Measurements from ENCODE around the gene FIBCD1.

The FIBCD1 gene, protein sequence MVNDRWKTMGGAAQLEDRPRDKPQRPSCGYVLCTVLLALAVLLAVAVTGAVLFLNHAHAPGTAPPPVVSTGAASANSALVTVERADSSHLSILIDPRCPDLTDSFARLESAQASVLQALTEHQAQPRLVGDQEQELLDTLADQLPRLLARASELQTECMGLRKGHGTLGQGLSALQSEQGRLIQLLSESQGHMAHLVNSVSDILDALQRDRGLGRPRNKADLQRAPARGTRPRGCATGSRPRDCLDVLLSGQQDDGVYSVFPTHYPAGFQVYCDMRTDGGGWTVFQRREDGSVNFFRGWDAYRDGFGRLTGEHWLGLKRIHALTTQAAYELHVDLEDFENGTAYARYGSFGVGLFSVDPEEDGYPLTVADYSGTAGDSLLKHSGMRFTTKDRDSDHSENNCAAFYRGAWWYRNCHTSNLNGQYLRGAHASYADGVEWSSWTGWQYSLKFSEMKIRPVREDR

DNA sequence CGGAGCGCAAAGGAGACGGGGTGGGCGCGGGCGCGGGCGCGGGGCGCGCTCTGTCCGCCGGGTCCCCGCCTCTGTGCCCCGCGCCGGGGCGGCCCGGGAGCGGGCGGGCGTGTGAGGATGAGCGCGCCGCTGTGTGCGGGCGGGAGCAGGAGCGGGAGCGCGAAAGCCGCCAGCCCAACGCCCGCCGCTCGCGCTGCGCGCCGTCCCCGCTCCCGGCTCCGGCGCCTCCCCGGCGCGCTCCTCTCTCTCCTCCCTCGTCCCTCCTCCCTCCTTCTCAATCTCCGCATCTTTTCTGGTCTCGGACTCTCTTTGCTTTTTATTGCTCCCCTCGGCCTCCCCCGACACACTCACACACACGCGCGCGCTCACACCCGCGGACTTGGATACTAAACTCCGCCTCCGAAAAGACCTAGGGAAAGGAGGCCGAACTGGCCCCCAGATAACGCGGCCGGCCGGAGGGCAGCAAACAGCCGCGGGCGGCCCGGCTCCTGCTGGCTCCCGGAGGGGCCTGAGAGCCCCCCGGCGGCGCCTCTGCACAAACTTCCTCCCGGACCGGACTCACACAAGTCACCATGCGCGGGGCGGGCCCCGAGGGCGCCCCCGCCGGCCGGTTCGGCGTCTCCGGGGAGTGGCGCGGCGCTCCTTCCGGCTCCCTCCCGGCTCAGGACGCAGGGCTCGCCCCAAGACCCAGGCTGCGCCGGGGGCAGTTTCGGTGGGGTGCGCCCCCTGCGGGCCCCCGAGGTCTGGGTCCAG lies at the start of gene FIBCD1:
Gene FIBCD1, minus strand, starts transcription at position 596 of the 753 bp plus-strand sequence. CDS start 640 bp downstream, outside the sequence.
- peak; percentile 41 for DNase-seq (ENCODE audit: low spot score)

GRCh38 chr9:130988400-130988747 lies 49.3 kb upstream of the FIBCD1 start:
- no peak for DNase-seq (ENCODE audit: low spot score)

DNA sequence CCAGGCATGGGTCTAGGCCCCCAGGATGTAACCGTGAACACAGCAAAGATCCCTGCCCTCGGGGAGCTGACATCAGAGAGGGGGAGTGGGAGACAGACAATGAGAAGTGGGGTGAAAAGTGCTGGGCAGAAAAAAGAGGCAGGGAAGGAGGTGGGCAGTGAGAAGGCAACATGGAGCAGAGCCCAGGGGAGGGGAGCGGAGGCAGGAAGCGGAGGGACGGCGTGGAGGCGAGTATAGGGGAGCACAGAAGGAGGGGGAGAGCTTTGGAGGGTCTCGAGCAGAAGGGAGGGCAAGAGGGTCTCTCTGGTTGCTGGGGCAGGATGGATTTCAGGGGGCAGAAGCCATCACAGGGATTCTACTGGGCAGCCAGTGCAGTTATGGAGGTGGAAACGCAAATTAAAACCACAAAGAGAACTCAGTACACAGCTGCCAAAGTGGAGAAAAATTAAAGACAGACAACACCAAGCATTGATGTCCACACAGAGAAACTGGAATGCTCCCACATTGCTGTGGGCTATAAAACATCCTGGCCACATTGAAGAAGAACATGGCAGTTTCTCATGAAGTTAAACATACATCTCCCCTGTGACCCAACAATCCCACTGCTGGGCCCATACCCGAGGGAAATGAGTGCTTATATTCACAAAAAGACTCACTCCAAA lies 48.8 kb upstream of the FIBCD1 start:
- DNase-seq (ENCODE audit: low spot score) = no peak

DNA sequence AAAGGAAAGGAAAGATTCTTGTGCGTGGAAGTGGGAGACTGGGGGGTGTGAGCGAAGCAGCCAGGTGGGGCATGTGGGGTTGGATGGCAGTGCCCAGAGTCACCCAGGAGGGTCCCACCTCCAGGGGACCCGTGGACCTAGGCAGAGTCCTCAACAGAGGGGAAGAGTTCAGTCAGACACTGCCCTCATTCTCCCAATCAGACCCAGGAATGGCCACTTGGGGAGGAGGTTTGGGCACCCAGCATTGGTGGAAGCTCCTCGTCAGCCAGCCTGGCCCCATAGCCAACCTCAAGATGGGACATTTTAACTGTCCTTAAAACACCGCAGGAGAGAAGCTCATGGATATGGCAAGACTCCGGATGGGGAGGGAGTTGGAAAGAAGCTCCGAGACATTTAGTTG lies 48.0 kb upstream of the FIBCD1 start:
- DNase-seq (ENCODE audit: low spot score) = no peak

DNA sequence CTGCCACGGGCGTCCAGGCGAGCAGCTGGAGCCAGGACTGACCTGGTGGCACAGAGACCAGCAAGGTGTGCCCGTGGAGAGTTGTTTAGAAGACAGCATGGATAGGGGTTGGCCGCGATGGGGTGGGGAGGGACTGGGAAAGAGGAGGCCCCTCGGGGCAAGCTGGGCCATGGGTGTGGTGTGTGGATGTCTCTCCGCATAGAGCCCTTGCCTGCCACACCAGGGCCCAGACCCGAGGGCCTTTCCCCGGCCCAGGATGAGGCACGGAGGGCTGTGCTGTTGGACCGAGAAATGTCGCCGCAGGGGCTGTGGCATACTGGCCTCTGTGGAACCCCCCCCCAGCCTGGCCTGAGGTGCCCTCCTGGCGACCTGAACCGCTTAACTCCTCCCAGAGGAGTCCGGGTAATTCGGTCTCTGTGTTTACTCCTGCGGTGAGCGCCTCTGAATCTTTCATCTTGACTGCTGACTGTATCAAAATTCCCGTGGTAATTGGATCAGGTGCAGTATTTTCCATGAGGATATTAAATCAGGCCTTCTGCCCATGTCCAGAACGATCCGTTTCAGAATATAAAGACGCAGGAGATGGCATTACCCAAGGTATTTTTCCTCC lies 47.4 kb upstream of the FIBCD1 start:
- no peak for DNase-seq (ENCODE audit: low spot score)

- DNase-seq (ENCODE audit: low spot score) = no peak
These were observed 46.6 kb upstream of the FIBCD1 start for GRCh38 chr9:130985606-130986162.

DNA sequence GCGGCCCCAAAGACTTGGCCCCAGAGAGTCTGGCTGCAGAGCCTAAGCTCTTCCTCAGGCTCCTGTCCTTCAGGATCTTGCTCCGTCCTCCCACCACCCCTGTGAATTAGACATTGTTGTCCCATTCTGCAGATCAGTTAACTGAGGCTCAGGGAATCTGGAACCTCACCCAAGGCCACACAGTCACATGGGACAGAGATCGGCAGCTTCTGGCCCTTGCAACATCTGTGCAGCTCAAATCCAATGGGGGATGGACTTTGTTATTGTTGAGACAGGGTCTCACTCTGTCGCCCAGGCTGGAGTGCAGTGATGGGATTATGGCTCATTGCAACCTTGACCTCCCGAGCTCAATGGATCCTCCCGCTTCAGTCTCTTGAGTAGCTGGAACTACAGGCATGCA lies 46.0 kb upstream of the FIBCD1 start:
- no peak for DNase-seq (ENCODE audit: low spot score)

GRCh38 chr9:130984521-130984920 lies 45.5 kb upstream of the FIBCD1 start:
- DNase-seq (ENCODE audit: low spot score) = no peak

GRCh38 chr9:130983970-130984369 lies 44.9 kb upstream of the FIBCD1 start:
- DNase-seq (ENCODE audit: low spot score) = no peak

DNA sequence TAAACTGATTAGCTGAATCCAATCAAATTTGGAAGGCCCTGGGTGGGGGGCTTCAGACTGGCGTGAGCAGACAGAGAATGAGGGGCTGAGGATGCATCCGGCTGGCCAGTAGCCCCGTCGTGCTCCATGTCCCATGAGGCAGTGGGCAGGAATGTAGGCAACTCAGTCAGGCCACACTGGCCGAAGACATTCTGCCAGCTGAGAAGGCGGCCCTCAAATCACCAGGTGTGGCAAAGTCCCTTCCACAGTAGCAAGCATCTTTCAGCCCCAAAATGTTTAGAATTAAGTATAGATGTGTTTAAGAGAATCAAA lies 44.3 kb upstream of the FIBCD1 start:
- no peak for DNase-seq (ENCODE audit: low spot score)

DNA sequence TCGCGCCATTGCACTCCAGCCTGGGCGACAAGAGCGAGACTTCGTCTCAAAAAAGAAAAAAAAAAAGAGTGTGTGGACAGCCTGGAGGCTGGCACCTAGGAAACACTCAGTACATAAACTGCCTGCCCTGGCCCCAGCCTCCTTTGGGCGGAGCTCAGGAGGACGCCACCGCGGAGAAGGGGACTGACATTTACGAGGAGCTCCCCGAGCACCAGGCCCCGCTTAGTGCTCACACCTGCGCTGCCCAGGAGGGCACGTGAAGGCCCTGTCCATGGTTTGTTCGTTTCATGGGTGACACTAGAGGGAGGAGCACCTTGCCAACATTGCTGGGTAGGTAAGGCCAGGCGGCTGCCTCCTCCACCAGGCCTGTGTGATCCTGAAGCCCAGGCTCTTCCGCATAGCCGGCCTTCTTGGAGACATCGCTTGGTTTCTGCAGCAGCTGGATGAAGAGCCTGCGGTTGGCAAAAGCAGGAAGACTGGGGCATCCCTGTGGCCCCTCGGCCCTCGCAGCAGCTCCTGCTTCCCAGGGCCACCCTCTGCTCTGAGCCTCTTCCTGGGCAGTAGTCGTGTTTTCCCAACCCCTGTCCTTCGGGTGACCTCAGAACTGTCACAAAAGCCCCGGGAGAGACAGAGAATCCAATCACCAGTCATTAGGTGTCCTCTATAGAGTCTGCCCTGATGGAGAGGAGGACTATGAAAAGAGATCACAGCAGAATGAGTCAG lies 43.8 kb upstream of the FIBCD1 start:
- no peak for DNase-seq (ENCODE audit: low spot score)

GRCh38 chr9:130981756-130982137 lies 42.7 kb upstream of the FIBCD1 start:
- no peak for DNase-seq (ENCODE audit: low spot score)

- no peak for DNase-seq (ENCODE audit: low spot score)
These were observed 42.1 kb upstream of the FIBCD1 start for GRCh38 chr9:130981002-130981755.

DNA sequence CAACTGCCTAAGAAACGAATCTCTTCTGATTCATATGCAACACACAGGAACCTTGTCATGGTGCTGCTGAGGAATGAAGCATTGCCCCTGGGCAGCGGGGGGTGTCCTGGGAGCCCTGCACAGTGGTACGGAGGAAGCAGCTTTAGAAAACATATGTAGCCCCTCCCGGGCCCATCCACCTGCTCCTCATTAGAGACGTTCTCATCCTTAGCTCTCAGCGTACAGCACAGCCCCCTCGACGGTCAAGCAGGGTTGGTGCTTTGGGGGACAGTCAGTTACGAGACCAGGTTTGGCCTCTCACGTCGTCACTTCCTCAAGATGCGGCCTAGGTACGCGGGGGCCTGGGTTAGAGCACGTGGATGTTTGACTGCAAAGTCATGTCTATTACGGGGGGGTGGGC lies 41.5 kb upstream of the FIBCD1 start:
- DNase-seq (ENCODE audit: low spot score) = no peak

GRCh38 chr9:130979591-130980385 lies 40.7 kb upstream of the FIBCD1 start:
- no peak for DNase-seq (ENCODE audit: low spot score)

DNA sequence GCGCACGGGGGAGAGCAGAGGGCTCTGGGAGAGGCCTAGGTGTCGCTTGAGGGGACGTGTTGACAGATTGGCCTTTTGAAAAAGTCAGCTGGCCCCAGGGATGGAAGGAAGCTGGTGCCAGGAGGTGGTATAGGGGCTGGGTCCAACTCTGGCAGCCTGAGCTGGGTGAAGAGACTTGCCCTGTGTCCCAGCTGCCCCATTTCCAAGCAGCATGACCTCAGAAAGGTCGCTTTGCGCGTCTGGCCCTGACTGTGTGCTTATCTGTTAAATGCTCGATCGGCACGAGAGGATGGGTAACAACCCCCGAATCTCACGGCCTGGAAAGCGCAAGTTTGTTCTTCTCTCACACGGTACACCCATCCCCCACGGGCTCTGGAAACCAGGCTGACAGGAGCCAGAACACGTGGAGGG lies 38.8 kb upstream of the FIBCD1 start:
- DNase-seq (ENCODE audit: low spot score) = no peak

- DNase-seq (ENCODE audit: low spot score) = no peak
These were observed 37.1 kb upstream of the FIBCD1 start for GRCh38 chr9:130975932-130976841.

- DNase-seq (ENCODE audit: low spot score) = no peak
These were observed 36.1 kb upstream of the FIBCD1 start for GRCh38 chr9:130975156-130975555.

DNA sequence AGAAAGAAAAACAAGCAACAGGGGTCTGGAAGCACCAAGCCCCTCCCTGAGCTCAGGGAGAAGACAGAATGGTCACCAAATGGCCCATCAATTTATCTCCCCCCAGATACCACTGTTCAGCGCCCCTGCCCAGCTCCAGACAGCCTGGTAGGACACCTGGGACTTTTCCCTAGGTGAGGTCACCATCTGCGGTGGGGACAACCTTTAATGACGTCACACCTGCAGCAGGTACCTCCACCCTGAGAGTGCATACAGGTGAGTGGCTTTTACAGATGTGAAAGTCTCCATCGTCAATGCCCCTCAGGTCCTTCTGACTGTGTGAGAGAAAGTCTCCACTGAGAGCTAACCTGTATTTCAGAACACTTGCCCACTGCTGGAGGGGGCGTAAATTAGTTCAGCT lies 35.6 kb upstream of the FIBCD1 start:
- no peak for DNase-seq (ENCODE audit: low spot score)

Data from AG08395 (cell line).